Retinal pigment epithelial cell (primary cell): Measurements from ENCODE around the gene DENND2D.

ENCODE experiments used
- DNase-seq: peaks from one replicate; pipeline ENCODE4 v3.0.0-alpha.2; 2010; ENCODE audit warnings: low read depth
- H3K4me3 ChIP-seq: 2 replicates; pipeline ENCODE4 v1.5.1; 2011; ENCODE audit warnings: mild to moderate bottlenecking, low read length, control low read depth, moderate library complexity
- TF ChIP-seq, protein P1 (sequence below): conservative IDR thresholded peaks from 2 replicates; pipeline ENCODE4 v1.5.1; 2011; ENCODE audit warnings: low read depth, low read length, control low read depth, inconsistent platforms

DENND2D gene

DNA sequence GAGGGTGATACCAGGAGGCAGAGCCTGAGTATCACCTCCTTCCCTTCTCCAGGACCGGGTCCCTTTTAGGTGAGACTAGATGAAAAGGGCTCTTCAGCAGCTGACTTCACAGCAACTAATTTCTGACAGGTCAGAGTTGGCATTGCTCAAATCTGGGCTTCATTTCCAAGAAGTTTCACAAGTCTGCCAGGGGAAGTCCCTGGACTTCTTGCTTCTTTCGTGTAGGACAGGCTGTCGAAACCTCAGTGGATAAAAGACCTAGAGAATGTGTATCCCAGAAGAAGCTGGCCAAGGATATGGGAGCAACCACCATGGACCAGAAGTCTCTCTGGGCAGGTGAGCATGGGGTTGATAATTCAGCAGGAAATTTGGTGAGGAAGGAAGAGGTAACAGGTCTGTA is 27.0 kb upstream of the DENND2D start, which contains the start of gene CHI3L2:
Gene CHI3L2, plus strand, starts transcription at position 280 of the 400 bp plus-strand sequence. Its CDS starts 17 bp downstream, at position 297.
- TF ChIP-seq, protein P1, sequence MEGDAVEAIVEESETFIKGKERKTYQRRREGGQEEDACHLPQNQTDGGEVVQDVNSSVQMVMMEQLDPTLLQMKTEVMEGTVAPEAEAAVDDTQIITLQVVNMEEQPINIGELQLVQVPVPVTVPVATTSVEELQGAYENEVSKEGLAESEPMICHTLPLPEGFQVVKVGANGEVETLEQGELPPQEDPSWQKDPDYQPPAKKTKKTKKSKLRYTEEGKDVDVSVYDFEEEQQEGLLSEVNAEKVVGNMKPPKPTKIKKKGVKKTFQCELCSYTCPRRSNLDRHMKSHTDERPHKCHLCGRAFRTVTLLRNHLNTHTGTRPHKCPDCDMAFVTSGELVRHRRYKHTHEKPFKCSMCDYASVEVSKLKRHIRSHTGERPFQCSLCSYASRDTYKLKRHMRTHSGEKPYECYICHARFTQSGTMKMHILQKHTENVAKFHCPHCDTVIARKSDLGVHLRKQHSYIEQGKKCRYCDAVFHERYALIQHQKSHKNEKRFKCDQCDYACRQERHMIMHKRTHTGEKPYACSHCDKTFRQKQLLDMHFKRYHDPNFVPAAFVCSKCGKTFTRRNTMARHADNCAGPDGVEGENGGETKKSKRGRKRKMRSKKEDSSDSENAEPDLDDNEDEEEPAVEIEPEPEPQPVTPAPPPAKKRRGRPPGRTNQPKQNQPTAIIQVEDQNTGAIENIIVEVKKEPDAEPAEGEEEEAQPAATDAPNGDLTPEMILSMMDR: no peak
- no peak within 1 kb of the TSS for H3K4me3 ChIP-seq
- DNase-seq: no peak

DNA sequence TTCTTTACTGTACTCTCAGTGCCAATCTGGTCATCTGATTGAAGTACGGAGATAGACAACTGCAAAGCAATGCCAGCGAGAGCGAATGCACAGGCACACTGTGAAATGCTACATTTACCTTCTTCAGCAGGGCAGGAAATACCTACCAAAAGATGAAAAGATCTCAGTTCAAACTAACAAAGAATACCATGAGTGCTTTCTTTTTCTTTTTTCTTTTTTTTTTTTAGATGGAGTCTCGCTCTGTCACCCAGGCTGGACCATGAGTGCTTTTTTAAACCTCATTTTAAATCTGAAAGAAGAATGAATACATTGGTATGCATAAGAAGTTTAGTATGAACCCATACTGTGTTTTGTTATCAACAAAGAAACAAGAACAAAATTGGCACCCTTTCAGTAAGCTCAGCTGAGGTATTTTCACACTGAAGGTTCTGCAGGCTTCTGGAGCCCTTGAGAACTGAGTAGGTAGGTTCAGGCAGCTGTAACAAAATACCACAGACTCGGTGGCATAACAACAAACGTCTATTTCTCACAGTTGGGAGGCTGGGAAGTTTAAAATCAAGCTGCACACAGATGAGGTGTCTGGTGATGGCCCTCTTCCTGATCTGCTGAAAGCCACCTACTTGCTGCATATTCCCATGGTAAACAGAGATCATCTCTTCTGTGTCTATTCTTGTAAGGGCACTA is 25.4 kb upstream of the DENND2D start:
- DNase-seq: no peak
- TF ChIP-seq, protein P1: no peak
- no peak overlapping the region for H3K4me3 ChIP-seq

DNA sequence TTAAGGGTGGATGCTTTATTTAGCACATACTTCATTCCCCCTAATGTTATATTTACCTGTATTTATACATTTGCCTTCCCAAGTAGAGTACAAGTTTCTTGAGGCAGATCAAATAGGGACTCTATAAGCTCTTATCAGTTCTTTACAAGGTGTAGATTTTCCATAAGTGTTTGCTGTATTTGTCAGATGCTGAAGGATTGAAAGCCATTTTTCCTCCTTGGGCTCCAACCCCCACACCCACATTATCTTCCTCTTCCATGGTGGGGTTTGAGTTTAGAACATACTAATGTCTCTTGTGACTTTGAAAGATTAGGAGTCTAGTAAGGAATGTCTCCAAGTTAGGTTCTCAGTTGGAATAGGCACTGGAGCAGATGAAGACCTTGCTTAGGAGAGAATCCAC is 24.6 kb upstream of the DENND2D start:
- TF ChIP-seq, protein P1: no peak
- no peak overlapping the region for H3K4me3 ChIP-seq

GRCh38 chr1:111223126-111223685 is 22.8 kb upstream of the DENND2D start:
- TF ChIP-seq, protein P1: no peak
- DNase-seq: no peak
- no peak overlapping the region for H3K4me3 ChIP-seq

More for the DNA sequence above, 24.6 kb upstream of the DENND2D start:
- DNase-seq: no peak

DNA sequence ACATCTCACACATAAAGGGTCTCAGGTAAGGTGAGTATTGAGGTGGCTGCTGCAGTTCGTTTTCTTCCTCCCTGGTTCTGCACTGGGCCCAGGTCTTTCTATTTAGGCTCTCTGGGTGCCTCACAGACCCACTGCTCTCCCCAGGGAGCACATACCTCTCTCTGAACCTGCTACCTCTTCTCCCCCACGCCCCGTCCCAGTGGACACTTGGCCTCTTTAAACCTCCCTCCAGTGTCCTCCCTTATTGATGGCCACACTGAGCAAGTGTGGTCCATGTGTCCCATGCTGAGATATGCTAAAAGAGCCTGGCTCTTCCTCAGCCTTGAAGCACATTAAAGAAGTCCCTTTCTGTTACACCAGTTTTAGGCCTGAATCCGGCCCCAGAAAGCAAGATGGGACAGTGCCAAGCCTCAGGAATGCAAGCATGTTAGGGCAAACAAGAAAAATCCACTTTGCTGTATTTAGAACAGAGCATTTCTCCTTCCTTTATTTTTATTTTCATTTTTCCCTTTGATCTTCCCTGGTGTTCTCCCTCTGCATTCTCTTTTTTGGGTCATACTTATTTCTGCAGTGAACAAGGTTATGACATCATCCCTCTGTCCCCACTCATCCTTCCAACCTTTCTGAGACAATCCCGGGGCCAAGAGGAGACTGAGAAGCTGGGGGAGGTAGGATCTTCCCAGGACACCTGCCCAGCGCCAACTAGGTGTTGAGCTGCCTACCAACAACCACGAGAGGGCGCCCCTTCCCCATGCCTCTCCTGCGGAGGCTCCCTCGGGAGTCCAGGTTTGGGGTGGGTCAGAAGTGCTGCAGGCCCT is 22.1 kb upstream of the DENND2D start:
- TF ChIP-seq, protein P1: peak; percentile 97
- no peak for DNase-seq
- no peak overlapping the region for H3K4me3 ChIP-seq

DNA sequence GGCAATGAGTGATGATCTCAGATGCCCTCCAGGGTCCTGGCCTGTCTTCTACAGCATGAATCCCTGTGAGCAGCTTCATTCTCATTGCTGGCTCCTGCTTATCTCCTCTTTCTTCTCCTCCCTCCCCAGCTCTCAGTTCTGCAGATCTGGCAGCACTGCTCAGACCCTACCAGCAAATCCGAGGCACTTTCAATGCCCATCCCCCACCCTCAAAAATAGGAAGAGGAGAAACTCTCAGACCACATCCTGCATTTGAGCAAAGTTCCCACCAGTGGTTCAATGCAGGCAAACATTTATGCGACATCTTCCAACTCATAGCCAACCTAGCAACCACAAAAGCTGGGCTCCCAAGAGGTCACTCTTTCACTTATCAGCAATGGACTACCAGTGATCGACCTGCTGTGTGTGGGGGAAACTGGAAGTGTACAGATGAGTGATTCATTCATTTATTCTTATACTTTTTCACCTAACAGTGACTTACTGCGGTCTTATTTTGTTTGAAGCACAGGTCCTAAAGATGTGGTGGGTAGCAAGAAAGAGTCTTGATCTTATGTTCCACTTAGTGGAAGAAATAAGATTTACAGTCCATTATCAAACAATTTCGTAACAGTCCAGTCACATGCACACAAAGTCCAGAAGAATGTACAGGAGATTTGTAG is 21.3 kb upstream of the DENND2D start:
- H3K4me3 ChIP-seq: no peak overlapping the region
- TF ChIP-seq, protein P1: no peak
- DNase-seq: no peak
